Gastroesophageal sphincter (tissue), 3 donors: ENCODE results near the gene POLR2F.

Experiments
- POLR2A ChIP-seq, 2 donors: fragments of 450-650 bp; IDR thresholded peaks; one replicate each; pipeline ENCODE4 v1.6.1; 2017; ENCODE audit warnings: antibody characterized with exemption in 2 of 2, mild to moderate bottlenecking in 2 of 2, moderate library complexity in 1 of 2
- POLR2AphosphoS5 ChIP-seq: sonication (generic); formaldehyde crosslinking; IDR thresholded peaks from one replicate; pipeline ENCODE4 v1.6.1; 2017; ENCODE audit warnings: antibody characterized with exemption
- TF ChIP-seq, protein P1 (sequence below), 4 experiments: fragments of 200-600 bp in 2 of 4; fragments of 450-650 bp in 2 of 4; sonication (generic) in 1 of 4; IDR thresholded peaks; one replicate each; pipeline ENCODE4 v1.5.1; 2017 to 2019; ENCODE audit warnings: antibody characterized with exemption in 4 of 4, mild to moderate bottlenecking in 2 of 4, moderate library complexity in 2 of 4

DNA sequence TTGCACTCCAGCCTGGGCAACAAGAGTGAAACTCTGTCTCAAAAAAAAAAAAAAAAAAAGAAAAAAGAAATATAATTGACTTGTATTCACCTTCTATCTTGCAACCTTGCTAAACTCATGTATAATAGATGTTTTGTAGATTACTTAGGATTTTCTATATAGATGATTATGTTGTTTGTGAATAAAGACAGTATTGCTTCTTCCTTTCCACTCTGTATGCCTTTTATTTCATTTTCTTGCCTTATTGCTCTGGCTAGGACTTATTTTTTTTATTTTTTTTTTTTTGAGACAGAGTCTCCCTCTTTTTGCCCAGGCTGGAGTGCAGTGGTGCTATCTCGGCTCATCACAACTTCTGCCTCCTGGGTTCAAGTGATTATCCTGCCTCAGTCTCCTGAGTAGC is 60.6 kb downstream of the POLR2F start:
- no peak for TF ChIP-seq POLR2AphosphoS5
- TF ChIP-seq, protein P1, sequence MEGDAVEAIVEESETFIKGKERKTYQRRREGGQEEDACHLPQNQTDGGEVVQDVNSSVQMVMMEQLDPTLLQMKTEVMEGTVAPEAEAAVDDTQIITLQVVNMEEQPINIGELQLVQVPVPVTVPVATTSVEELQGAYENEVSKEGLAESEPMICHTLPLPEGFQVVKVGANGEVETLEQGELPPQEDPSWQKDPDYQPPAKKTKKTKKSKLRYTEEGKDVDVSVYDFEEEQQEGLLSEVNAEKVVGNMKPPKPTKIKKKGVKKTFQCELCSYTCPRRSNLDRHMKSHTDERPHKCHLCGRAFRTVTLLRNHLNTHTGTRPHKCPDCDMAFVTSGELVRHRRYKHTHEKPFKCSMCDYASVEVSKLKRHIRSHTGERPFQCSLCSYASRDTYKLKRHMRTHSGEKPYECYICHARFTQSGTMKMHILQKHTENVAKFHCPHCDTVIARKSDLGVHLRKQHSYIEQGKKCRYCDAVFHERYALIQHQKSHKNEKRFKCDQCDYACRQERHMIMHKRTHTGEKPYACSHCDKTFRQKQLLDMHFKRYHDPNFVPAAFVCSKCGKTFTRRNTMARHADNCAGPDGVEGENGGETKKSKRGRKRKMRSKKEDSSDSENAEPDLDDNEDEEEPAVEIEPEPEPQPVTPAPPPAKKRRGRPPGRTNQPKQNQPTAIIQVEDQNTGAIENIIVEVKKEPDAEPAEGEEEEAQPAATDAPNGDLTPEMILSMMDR (IDR thresholded peaks at IDR 0.05): no peak
- no peak for TF ChIP-seq POLR2A (IDR thresholded peaks at IDR 0.05)
